HTR-8/SVneo (cell line): ENCODE data around the gene MYOZ3.

Experiments
- DNase-seq: peaks from one replicate; pipeline ENCODE4 v3.0.0; 2011; ENCODE audit warnings: low spot score, mixed read lengths; ENCODE audit not compliant: insufficient read length
- FAIRE-seq: peaks from 2 replicates; lab custom pipeline; 2011; peaks lifted over from hg19 to GRCh38; lab: Jason Lieb, UNC

Gene MYOZ3, protein sequence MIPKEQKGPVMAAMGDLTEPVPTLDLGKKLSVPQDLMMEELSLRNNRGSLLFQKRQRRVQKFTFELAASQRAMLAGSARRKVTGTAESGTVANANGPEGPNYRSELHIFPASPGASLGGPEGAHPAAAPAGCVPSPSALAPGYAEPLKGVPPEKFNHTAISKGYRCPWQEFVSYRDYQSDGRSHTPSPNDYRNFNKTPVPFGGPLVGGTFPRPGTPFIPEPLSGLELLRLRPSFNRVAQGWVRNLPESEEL

DNA sequence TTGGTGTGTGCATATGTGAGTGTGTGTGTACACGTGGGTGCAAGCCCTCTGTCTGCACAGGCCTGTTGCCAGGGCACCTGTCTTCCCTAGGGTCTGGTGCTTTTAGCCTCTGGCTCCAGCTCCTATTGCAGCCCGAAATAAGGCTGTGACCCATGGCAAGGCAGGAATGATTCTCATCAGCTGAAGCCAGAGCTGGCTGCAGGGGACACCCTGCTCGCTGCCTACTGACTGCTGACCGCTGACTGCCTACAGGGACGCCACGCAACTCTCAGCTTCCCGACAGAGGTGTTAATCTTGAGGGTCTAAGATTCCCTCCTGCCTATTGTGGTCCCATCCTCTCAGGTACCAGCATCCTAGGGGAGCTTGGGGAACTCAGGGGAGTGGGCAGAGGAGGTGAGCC lies at the start of gene MYOZ3:
Gene MYOZ3 (plus strand): TSS at position 166 of the 400 bp plus-strand sequence. CDS start 1,691 bp downstream, outside the sequence.
- DNase-seq, result no peak
- no peak for FAIRE-seq

DNA sequence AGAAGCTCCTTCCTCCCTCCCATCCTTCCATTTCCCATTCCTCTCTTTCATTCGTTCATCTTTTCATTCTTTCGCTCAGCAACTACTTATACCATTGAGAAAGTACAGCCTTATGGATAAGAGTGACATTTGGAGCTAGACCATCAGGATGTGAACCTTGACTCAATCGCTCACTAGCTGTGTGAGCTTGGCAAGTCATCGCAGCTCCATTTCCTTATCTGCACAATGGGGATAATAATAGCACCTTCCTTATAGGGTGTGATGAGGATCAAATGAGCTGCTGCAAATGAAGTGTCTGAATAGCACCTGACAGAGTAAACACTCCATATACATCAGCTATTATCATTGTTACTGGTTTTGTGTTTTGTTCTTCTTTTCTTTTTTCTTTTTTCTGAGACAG lies 48.6 kb upstream of the MYOZ3 start:
- DNase-seq (no peak), FAIRE-seq (no peak)

DNA sequence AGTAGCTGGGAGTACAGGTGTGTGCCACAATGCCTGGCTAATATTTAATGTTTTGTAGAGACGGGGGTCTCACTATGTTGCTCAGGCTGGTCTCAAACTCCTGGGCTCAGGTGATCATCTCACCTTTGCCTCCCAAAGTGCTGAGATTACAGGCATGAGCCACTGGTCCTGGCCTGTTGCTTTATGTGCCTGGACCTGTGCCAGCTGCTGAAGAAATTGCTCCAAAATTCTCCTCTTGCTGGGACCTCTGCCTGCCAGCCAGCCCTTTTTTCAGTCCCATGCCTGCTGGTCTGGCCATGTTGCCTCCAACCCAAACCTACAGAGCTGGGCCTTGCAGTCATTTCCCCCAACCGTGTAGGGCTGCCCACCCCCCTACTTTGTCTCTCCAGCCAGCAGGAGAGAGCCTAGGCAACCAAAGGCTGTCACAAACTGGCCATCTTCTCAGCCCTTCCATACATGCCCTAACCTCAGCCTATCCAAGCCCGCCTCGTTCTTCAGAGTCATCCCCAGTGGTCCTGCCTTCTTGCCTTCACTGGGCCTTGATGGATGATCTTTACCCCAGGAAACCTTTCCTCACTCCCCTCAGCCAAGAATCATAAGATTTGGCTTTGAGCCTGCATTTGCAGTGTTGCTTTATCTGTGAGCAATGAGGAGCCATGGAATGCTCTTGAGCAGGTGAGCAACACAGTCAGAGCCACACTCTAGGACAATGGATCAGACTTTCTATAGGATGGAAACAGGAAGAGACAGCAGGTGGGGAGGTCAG lies 48.0 kb upstream of the MYOZ3 start:
- no peak for DNase-seq
- FAIRE-seq, result no peak

DNA sequence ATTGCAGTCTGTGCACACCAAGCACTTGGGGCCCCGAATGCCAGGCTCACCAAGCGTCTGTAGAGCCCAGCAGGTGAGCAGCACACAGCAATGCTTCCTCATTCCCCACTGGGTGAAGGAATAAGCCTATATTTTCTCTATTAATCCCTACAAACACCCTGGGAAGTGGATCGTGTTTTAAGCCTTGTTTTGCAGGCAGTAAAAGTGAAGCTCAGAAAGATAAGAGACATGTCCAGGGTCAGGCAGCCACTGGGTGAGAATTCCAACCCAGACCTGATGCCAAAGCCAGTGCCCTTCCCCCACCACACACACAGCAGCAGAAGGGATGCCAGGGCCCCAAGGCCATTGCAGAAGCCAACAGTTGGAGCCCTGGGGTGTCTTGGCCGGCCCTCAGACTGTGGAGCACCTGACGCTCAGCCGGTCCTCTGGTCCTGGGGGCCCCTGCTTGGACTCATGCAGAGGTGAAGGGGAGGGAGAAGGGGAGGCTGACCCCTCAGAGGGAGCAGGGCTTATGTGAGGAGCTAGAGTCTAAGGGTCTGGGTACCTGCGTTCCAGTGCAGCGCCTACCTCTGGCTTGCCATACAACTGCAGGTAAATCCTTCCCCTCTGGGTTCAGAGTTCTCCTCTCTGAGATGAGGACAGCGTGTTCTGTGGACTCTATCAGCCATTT lies 46.9 kb upstream of the MYOZ3 start:
- no peak for FAIRE-seq
- no peak for DNase-seq

DNA sequence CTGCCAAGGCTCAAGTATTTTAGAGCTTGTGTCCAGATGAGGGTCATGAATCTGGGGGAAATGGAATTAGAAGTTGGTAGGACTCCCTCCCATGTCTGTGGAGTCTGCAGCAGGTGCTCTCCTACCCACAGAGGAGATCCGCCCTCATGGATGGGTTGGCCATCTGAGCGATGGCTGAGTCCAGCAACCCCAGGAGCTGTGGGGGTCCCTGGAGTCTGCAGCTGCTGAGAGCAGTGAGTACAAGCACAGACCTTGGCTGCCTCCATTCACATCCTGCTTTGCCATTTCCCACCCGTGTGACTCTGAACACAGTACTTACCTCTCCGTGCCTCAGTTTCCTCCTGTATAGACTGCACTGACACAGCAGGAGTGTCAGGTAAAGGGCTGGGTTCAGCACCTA lies 46.4 kb upstream of the MYOZ3 start:
- no peak for FAIRE-seq

DNA sequence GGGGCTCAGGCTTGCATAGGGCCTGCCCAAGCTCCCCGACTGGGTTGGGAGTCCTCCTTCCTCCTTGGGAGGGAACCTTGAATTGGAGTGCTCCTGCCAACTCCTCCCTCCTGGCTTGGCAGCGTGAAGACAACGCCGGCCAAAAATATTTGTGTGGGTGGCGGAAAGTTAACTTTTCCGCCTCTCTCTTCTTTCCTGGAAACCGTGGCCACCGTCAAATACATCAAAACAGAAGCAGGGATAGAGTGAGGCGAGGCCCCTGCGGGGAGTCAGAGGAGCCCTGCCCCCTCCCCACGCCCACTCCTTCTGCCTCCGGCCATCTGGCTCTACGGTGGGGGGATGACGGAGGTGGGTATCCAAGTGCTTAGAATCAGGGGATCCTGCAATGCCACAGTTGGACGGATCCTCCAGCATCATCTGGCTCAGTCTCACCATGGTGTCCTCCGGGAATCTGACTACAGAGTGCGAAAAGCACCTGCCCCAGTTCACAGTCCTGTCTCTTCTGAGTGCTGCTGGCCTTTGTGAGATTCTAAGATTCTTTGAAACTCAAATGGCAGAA lies 45.8 kb upstream of the MYOZ3 start:
- DNase-seq (no peak), FAIRE-seq (no peak)

More for the DNA sequence above, 46.4 kb upstream of the MYOZ3 start:
- no peak for DNase-seq

DNA sequence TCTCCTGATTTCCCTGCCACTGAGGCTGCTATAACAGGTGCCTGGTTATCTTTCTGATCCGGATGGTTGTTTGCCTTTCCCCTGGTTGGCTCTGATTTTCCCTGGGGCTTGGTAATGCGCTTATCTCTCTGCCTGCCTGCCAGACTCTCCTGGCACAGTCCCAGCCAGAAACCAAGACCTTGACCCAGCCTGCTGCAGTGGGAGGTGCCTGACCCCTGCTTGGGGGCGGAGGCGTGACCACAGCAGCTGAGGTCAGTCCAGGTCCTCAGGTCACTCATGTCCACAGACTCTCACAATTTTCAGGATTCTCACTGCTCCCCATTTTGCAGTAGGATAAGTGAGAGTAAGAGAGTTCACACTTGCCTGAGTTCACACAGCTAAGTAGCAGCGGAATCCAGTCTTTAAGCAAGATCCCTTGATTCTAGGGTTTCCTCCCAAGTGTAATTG lies 45.0 kb upstream of the MYOZ3 start:
- FAIRE-seq (no peak), DNase-seq (no peak)

DNA sequence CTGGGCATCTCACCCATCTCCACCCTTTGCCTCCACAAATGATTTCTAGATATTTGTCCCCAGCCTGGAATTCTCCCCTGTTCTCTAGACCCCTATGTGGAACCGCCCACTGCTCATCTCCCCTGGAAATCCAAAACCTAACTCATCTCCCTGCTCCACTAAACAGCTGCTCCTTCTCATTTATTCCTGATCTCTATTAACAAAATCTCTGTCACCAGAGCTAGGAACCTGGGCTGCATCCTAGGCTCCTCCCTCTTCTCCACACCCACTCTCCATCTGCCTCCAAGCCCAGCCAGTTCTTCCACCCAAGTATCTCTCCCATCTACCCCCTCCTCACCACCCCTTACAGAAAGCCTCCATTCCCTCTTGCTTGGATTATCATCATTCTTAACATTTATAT lies 44.5 kb upstream of the MYOZ3 start:
- FAIRE-seq, result no peak
- no peak for DNase-seq

DNA sequence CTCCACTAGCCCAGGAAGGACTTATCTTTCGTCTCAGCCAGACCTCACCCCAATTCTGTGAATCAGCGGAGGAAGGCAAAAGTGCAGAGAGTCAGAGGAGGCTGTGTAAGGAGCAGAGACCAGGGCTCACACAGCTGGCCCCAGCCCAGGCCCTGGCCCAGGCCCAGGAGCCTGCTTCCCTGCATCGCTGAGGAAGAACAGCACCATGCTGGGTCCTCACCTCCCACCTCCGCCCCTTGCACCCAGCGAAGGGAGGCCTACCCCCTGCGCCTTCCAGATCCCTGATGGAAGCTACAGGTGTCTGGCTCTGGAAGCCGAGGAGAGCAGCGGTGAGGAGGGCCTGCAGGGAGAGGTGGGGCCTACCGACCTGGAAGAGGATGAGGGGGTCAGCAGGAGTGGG lies 42.9 kb upstream of the MYOZ3 start:
- FAIRE-seq, result no peak
- DNase-seq, result no peak

DNA sequence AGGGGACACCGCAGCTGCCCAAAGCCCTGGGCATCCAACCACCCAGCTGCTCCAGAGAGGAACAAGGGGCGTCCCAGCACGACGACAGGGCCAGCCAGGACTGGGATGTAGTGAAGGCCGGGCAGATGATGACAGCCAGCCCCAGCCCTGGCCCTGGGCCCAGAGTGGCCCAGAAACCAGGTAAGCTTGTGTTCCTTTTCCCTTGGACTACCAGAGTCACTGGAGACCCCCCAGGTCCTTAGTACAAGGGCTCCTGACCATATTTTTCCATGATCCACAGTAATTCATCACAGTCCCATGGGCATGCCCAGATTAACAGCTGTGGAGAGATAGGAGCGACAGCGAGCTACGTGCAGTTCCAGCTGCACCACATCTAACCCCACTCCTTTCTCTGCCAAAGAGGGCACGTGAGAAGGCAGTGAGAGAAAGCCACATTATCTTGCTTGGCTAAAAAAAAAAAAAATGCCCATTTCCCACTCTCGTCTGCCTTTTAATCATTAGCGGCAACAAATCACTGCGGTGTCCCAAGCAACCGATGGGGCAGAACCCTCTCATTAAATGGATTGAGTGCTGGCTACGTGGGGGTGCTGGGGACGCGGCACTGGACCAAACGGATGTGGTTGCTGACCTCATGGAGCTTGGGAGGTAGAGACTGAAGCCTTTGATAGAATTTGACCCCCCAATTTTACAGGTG lies 42.3 kb upstream of the MYOZ3 start:
- no peak for FAIRE-seq
- no peak for DNase-seq

DNA sequence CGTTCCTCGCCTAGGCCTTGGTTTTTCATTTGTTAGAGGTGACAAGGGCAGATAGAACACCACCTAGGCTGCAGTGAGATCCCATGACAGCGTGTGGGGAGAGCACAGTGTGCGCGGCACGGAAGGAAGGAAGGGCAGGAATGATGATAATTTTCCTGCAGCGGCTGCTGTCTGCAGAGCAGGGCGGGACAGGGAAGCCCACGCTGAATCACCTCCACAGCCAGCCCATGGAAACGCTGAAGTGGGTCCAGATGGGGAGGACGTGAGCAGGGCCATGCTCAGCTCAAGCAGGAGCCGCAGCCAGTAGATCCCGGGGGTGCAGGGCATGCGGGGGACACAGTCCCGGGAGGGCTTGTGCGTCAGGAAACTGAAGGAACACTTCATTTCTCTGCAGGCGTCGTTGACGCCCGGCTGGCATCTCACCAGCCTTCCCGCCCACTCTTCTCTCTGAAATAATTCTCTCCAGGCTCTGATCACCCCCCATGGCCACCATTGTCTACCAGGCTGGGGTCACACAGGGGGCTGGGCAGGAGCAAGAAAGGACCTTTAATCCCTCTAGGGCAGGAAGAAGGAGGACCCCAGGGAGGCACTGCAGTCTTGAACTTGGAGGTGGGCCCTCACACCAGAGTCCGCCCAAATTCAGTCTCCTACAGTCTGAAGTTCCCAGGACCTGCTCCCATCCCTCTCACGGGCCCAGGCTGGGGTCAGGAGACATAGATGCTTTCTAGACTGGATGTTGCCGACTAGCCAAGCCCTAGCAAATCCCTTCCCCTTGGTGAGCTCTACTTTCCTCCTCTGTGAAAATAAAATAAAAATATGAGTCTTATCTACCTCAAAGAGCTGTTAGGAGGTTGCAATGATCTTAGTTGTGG lies 41.5 kb upstream of the MYOZ3 start:
- FAIRE-seq, result no peak

DNA sequence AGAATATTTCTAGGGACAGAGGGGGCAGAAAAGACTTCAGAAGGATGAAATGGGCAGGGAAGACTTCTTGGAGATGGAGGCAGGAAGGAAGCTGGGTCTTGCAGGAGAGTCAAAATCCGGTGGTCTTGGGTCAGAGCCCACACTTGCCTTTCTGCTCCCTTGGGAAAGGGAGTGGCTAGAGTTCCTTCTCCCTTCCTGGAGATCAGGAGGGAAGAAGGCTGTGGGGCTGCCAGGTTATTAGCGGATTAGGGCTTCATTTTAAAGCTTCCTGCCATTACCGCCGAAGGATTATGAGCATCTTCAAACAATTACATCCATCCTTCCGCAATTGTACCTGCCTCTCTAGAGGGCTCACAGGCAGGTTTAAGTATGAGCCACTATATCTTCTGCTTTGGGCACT lies 39.8 kb upstream of the MYOZ3 start:
- FAIRE-seq, result no peak
- no peak for DNase-seq

More for the DNA sequence above, 41.5 kb upstream of the MYOZ3 start:
- no peak for DNase-seq

DNA sequence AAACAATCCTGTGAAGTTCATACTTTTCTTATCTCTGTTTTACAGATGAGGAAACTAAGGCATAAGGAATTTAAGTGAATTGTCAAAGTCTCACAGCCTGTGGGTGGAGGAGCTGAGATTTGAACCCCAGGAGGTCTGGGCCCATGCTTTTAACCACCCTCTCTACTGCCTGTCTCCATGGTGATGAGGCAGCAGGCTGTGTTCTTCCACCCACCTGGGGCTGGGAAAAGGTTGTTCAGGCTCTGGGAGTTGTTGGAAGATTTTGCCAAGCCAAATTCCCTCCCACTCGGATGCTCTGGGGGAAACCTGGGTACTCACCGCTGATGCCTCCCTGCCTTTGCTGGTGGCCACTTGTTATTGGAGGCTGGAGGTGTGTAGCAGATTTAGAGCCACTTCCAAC lies 38.9 kb upstream of the MYOZ3 start:
- FAIRE-seq (no peak), DNase-seq (no peak)

DNA sequence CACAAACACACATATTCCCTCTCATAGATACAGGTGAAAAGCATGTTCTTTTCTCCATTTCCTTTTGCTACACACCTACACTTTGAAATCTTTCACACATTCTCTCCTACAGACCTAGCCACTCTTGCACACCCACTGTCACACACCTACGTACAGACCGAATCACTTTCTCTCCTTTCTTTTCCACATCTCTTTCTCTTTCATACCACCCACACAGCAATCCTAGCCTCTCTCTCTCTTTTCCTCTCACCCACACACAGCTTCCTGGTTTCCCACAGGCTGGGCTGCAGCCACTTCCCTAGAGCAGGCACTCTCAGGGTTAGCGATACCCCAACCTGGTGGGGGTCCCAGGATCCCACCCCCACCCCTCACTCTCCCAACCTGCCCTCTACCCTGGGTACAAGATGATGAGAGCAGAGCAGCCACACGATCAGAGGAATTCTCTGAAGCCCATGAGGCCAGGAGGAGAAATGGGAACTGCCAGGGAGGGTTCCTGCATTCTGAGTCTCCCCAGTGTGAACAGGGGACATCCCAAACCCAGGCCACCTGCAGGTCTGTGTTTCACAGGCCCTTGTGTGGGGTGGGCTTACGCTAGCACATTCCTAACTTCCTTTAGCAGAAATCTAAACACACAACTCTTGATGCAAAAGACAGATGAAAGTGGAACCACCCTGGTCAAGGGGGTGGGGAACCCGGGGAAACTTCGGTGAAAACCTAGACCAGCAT lies 37.7 kb upstream of the MYOZ3 start:
- DNase-seq (no peak), FAIRE-seq (no peak)

DNA sequence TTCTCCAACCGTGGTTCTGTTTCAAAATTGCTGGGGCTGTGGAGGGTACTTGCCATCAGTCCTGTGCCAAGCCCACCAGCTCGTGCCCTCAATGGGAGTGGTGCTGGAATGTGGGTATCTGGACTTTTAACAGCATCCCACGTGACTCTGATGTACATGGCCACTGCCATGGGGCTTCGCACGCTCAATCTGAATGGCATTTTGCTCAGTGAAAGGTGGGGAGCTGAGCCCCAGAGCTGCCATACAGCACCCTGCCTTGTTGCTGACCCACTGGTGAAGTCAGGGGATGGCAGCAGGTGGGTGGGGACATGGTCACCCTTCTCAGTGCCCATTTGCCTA lies 37.2 kb upstream of the MYOZ3 start:
- no peak for FAIRE-seq
- DNase-seq, result no peak

DNA sequence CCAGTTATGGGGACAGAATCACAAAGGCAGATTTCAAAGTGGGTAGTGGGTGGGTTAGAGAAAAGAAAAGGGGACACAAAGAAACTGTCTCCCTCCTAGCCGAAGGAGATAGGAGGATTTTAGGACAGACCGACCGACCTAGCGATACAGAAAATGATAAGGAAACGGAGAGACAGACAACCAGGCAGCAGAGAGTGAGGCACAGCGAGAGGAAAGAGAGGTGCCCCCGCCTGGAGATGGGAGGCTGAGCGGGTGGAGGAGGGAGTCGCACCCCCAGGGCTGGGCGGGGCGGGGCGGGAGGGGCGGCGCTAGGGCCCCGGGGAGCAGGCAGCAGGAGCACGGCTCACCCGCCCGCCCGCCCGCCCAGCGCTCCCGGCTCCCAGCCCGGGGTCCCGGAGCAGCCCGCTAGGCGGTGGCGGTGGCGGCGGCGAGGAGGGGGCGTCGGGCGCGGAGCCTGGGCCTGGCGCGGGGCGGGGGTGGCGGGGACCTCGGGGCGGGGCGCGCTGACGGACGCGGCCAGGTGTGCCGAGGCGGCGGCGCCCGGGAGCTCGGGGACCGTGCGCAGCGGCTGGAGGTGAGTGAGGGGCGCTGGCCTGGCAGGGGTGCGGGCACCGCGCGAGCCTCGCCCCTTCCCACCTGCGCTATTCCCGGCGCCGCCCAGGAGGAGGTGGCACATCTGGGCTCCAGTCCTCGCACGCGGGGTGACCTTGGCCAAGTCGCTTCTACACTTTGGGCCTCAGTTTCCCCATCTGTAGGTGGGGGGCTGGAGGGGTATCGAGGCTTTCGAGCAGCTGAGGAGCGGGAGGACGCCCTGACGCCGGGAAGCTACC lies 36.5 kb upstream of the MYOZ3 start:
- FAIRE-seq, result no peak
- peak; percentile 53 for DNase-seq

DNA sequence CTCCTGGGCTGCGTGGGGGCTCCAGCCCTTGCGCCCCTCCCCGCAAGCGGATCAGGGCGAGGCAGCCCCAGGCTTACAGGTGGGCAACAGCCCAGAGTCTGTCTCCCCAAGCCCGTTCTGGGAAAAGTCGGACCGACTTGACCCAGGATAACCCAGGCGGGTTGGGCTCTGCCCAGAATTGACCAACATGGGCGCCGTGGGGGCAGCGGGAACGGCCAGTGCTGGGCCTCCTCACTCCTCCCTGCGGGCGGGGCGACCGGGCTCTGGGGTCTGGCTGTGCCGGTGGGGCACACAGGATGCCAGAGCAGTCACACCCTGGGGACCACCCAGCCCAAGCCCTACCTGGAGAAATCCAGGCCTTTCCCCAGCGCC lies 35.9 kb upstream of the MYOZ3 start:
- DNase-seq (no peak), FAIRE-seq (no peak)
